ENCODE results near the gene CALB2.
"Not testable (repeated sequence)": the region's sequence is repeated elsewhere in the genome, so short reads cannot be mapped to it uniquely, and the experiment has no call there.

Gene CALB2

GRCh38 chr16:71358464-71358998, at the start of gene CALB2:
Gene CALB2 (plus strand): TSS chr16:71358723. CDS start chr16:71358793, 70 bp downstream.
- peak; percentile 12 for DNase-seq

DNA sequence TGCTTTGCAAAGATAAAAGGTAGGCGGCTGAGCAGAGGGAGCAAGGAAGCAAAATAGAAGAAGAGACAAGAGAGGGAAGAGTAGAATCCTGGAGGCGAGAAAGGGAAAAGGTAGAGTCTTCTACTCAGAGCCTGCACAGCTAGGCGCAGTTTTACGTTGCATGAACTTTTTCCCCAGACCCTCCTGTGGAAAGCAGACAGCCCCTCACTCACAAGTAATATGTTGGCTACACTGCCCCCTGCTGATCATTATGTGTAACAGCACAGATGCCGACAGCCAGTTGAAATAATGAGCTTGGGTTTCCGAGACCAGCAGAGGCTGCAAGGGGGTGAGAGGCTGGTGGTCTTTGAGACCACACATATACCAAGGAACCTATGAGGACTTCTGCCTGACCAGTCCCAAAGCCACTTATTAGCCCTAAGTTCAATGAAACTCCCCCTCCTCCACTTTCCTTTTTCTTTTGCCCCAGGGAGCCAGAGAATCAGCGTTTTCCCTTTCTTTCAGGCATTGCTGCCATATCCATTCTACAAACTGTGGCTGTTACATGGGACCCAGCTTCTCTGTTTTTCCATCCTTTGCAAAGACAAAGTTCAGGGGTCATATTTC, 46.9 kb upstream of the CALB2 start:
- DNase-seq = no peak

DNA sequence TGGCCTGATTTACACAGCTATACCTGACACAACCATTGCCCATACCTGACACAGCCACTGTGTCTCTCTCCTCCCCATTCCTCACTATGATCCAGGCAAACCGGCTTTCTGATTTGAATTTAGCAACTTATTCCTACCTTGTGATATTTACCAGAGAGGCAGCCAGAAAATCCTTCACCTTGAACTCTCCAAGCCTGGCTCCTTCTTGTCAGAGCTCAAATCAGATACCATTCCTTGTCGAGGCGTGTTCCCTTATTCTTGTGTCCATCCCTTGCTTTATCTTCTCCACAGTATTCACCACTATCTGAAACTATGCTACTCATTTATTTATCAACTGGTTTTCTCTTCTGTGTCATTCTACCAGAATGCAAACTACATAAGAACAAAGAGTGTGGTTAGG, 44.9 kb upstream of the CALB2 start:
- not testable (repeated sequence) for DNase-seq

DNA sequence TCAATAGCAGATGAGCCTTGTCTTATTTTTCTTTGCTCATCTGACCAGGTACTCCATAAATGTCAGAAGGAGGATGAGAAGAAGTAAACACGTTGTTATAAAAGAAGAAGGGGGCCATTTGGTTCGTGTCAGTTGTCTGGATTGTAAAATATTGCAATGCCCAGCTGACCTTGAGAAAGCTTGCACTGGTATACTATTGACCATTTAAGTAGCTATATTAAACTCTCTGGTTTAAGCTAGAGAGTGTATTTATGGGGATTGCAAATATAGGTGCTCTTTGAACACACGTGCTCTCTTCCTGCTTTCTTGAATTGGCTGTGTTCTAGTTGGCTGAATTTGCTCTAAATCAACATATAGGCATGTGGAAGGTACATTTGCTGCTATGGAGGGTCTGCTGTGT, 43.3 kb upstream of the CALB2 start:
- DNase-seq = no peak

DNA sequence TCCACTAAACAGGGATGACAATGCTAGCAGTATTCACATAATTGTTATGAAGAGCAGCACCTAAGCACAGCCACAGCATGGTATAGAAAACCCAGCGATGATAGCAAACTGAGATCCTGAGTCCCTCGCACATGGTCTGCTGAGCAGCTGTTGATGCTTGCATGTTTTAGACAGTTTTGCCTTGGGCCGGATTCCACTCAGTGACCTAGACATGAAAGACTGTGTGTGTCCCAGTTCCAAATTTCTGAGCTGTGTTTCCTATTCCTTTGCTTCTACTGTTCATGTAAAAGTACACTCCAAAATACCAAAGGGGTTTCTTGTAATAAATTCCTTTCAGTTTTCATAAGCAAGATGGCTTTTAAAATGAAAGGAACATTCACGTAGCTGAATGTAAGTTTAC, 38.5 kb upstream of the CALB2 start:
- DNase-seq = no peak

GRCh38 chr16:71327720-71328119, 30.8 kb upstream of the CALB2 start:
- DNase-seq = no peak

- no peak for DNase-seq
These were observed 30.4 kb upstream of the CALB2 start for GRCh38 chr16:71328151-71328550.

DNA sequence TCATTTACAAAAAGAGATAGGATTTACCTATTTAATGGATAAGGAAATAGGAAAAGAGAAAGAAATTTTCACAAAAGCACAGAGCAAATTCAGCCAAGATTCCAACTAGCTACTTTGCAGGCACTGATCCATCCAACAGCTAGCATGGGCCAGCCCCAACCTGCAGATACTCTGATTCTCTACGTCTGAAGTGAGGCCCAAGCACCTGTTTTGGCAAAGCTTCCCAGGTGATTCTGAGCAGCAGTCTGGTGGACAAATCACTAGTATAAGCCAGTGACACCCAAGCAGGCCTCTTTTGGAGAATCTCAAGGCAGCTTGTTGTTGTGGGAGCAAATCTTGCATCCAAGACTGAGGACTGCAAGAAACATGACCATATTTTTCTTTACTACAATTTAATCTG, 20.9 kb upstream of the CALB2 start:
- no peak for DNase-seq

GRCh38 chr16:71338193-71338592, 20.3 kb upstream of the CALB2 start:
- DNase-seq = no peak

DNA sequence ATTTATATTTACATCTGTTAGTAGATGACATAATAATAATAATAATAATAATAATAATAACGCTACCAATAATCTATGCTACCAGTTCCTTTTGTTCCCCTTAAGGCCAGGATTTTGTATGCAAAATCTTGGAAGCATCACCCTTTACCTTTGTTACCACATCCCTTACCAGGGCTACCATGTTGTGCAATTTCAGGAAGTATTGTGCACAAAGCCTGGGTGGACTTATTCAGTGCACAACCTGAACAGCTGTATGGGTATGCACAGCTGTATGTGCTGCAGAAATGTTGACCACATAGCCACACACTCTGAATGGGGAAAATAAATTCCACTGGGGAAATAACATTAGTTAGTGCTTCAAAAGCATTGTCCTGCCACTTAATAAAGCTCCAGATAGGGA, 19.9 kb upstream of the CALB2 start:
- DNase-seq = no peak

GRCh38 chr16:71339236-71340171, 19.0 kb upstream of the CALB2 start:
- DNase-seq = no peak

GRCh38 chr16:71340406-71340805, 18.1 kb upstream of the CALB2 start:
- no peak for DNase-seq

DNA sequence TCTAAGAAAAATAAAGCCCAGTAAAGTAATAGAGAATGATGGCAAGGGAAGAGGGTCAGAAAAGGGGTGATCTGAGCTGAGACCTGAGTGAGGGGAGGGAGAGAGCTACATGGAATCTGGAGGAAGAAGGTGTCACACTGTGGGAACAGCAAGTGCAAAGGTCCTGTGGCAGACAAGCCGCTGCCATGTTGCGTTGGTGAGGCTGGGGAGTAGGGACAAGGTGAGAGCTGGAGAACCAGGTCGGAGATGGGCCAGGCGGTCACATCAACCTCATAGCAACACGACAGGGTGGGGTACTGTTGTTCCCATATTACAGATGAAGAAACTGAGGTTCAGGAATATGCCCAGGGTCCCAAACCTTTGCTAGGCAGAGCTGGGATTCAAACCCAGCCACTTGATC, 16.6 kb upstream of the CALB2 start:
- no peak for DNase-seq

DNA sequence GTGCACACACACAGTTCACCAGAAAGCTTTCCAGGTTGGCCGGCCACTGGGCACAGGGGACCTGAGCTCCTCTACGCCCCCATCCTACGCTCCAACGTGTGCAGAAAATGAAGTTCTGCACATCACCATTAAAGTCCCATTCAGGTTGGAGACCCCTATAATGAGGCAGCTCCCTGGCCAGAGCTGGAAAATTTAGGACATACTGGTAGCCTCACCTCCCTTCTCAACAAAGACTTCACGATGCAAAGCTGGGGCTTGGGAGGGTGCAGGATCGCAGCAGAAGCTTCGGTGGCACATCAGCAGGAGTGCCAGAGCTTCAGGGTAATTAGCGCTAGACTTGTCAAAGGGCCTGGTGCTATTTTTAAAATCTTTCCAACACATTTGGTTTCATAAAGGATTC, 15.4 kb upstream of the CALB2 start:
- no peak for DNase-seq

- DNase-seq = no peak
These were observed 14.1 kb upstream of the CALB2 start for GRCh38 chr16:71344315-71344905.

DNA sequence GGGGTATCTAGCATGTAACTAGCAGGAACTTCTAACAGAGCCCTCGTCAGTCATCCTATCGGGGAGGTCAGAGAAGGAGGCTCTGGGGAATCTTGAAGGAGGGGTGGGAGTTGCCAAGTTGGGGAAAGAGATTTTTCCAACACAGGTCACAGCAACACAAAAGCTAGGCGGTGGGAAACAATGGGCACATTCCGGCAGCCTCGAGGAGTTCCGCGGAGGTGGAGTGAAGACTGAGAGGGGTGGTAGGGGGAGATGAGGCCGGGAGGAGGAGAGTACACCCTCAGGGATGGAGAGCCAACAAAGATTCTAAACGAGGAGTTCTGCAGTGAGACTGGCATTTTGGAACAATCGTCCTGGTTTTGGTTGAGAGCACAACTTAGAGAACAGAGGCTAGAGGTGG, 13.5 kb upstream of the CALB2 start:
- no peak for DNase-seq

- no peak for DNase-seq
These were observed 11.4 kb upstream of the CALB2 start for GRCh38 chr16:71347146-71347545.

DNA sequence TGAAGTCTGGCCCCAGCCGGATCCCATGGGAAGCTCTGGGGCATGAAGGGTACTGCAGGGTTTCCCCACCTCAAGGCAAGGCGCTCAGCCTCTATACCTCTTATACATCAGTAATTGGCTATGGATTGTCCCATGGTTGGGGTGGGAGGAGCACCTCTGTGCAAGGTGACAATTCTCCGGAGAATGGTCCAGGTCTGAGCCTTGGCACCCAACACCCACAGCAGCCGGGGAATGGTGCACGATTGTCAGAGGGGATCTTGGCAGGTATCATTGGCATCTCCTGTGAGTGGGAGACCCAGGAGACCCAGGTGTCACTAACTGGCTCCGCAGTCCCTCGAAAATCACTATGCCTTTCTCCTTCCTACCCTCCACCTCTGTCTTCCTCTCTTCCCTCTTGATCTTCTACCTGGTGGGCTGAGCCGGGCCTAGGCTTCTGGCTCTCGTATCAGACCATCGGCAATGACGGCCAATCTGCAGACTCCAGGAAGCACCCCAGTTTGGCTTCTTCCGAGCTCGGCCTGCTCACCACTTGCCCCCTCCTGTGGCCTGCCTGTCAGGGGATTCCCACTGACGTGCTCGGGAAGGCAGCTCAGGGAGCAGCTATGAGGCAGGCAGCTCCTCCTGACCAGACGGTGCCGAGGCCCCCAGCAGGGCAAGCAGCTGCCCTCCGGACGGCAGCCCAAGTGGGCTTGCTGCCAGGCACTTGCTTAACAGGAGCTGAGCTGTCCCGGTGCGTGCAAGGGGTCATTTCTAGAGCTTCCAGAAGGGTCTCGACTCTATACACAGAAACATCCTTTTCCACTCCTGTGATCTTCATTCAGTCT, 10.0 kb upstream of the CALB2 start:
- no peak for DNase-seq

- DNase-seq = no peak
These were observed 7.5 kb upstream of the CALB2 start for GRCh38 chr16:71350821-71351557.

GRCh38 chr16:71351558-71351901, 7.0 kb upstream of the CALB2 start:
- DNase-seq = no peak

GRCh38 chr16:71352466-71352865, 6.1 kb upstream of the CALB2 start:
- no peak for DNase-seq

- no peak for DNase-seq
These were observed 5.5 kb upstream of the CALB2 start for GRCh38 chr16:71352963-71353460.
